SK-N-MC (cell line): ENCODE data around the gene OBSCN.

Experiments
- EZH2 ChIP-seq: fragments of 200-600 bp; sonication (generic); IDR thresholded peaks from one replicate; pipeline ENCODE4 v1.6.1; 2017; ENCODE audit warnings: antibody characterized with exemption
- FOXP2 ChIP-seq: optimal IDR thresholded peaks from 2 replicates; pipeline ENCODE3; 2011; ENCODE audit warnings: mild to moderate bottlenecking, moderate library complexity; ENCODE audit not compliant: insufficient read depth; ENCODE audit errors: extremely low read length, control extremely low read depth
- POLR2AphosphoS5 ChIP-seq: IDR thresholded peaks from 2 replicates; pipeline ENCODE4 v1.6.1; 2012; ENCODE audit warnings: mild to moderate bottlenecking, low read depth, low read length, borderline replicate concordance

GRCh38 chr1:228197555-228198147, 10.2 kb upstream of the OBSCN start:
- no peak for TF ChIP-seq POLR2AphosphoS5
- no peak for TF ChIP-seq EZH2
- no peak for TF ChIP-seq FOXP2
